Smooth muscle cell (in vitro differentiated cells): ENCODE measurements around the gene GPR160. TPM values are rescaled to one million over a fixed set of nuclear protein-coding genes. Genes with fewer than 3 reads are reported as not detected.

Source experiments
- DNase-seq: peaks from one replicate; lab custom pipeline; 2025; ENCODE audit not compliant: unreplicated experiment; lab: John Stamatoyannopoulos, UW
- H2AFZ ChIP-seq: fragments of 200-600 bp; sonication (generic); 2 replicates; pipeline ENCODE4 v1.6.0; 2016; ENCODE audit warnings: antibody characterized with exemption, low read depth, mild to moderate bottlenecking
- H3F3A ChIP-seq: fragments of 200-600 bp; sonication (generic); 2 replicates; pipeline ENCODE4 v1.6.0; 2017; ENCODE audit warnings: antibody characterized with exemption, low read depth
- H3K27ac ChIP-seq: fragments of 200-600 bp; sonication (generic); 2 replicates; pipeline ENCODE4 v1.5.1; 2016; ENCODE audit warnings: low read depth, mild to moderate bottlenecking
- H3K27me3 ChIP-seq: fragments of 200-600 bp; sonication (generic); 2 replicates; pipeline ENCODE4 v1.6.1; 2016; ENCODE audit warnings: low read depth, mild to moderate bottlenecking
- H3K36me3 ChIP-seq: fragments of 200-600 bp; sonication (generic); 2 replicates; pipeline ENCODE4 v1.5.1; 2016; ENCODE audit warnings: low read depth
- H3K4me1 ChIP-seq: fragments of 200-600 bp; sonication (generic); 2 replicates; pipeline ENCODE4 v1.5.1; 2016; ENCODE audit warnings: low read depth
- H3K4me2 ChIP-seq: fragments of 200-600 bp; sonication (generic); 2 replicates; pipeline ENCODE4 v1.6.0; 2016; ENCODE audit warnings: mild to moderate bottlenecking
- H3K4me3 ChIP-seq: fragments of 200-600 bp; sonication (generic); 2 replicates; pipeline ENCODE4 v1.5.1; 2016; ENCODE audit warnings: mild to moderate bottlenecking
- H3K79me2 ChIP-seq: fragments of 200-600 bp; sonication (generic); 2 replicates; pipeline ENCODE4 v1.6.0; 2016; ENCODE audit warnings: low read depth, mild to moderate bottlenecking
- H3K9ac ChIP-seq: fragments of 200-600 bp; sonication (generic); 2 replicates; pipeline ENCODE4 v1.6.0; 2016; ENCODE audit warnings: low read depth
- H3K9me3 ChIP-seq: fragments of 200-600 bp; sonication (generic); replicated peaks from 2 replicates; pipeline ENCODE4 v1.5.1; 2016; ENCODE audit warnings: low read depth
- H4K20me1 ChIP-seq: fragments of 200-600 bp; sonication (generic); 2 replicates; pipeline ENCODE4 v1.6.0; 2016; ENCODE audit warnings: low read depth
- WGBS: methylation state at CpG from one replicate; pipeline ENCODE4 v1.1.7; 2016; ENCODE audit warnings: low lambda C conversion rate; 5-methylcytosine and 5-hydroxymethylcytosine counted together
- polyA plus RNA-seq: library from polyadenylated mRNA; unstranded; fragments of >200 nt; fragmentation: Nextera tagmentation; extraction: Ambion mirVana; gene quantifications from 2 replicates; pipeline ENCODE4 v1.2.1, GENCODE V29; 2016
- total RNA-seq: library from RNA; depleted of rRNA; stranded (reverse); fragments of >200 nt; gene quantifications from 2 replicates; pipeline ENCODE4 v1.2.3, GENCODE V29; 2014
- TF ChIP-seq, protein P1 (sequence below): fragments of 200-600 bp; sonication (generic); IDR thresholded peaks from 2 replicates; pipeline ENCODE4 v1.5.1; 2017; ENCODE audit warnings: borderline replicate concordance, mild to moderate bottlenecking, antibody characterized with exemption; ENCODE audit not compliant: insufficient read depth, poor library complexity, severe bottlenecking

GPR160 gene
- total and polyA plus RNA-seq, 2 experiments from 2014 or later: 0.83 to 2.3 TPM

DNA sequence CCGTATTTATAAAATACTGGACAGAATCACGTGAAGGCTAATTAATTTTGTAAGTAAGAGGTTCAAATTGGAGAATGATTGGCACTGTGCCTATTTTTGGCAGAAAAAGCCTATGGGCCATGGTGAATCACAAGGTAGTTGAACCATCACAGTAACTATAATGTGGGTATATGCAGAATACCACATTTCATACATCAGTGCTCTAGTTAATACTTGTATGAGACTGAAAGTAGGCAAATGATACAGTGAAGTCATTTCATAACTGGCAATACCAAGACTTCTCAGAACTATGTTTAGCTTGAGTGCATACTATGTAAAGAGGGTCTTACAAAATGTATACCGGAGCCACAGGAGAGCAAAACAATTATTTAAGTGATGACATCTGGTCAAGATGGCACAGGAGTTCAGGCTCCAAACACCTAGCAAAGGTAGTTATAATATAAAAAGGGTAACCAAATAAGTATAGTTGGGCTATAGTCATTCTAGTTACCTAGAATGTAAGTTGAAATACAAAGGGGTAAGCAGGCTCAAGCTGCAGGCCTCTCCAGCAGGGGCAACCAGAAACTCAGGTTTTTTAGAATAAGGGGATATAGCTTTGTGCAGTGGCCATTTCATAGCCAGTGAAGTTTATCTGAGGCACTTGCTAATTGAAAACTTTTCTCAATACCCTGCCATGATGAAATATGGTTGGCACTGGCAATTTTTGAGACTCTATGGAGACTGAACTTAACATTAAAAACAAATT is 19.1 kb downstream of the GPR160 start:
- no peaks in the 10 kb centered on the region for H4K20me1 ChIP-seq
- no peak overlapping the region for H3K4me2 ChIP-seq
- TF ChIP-seq, protein P1, sequence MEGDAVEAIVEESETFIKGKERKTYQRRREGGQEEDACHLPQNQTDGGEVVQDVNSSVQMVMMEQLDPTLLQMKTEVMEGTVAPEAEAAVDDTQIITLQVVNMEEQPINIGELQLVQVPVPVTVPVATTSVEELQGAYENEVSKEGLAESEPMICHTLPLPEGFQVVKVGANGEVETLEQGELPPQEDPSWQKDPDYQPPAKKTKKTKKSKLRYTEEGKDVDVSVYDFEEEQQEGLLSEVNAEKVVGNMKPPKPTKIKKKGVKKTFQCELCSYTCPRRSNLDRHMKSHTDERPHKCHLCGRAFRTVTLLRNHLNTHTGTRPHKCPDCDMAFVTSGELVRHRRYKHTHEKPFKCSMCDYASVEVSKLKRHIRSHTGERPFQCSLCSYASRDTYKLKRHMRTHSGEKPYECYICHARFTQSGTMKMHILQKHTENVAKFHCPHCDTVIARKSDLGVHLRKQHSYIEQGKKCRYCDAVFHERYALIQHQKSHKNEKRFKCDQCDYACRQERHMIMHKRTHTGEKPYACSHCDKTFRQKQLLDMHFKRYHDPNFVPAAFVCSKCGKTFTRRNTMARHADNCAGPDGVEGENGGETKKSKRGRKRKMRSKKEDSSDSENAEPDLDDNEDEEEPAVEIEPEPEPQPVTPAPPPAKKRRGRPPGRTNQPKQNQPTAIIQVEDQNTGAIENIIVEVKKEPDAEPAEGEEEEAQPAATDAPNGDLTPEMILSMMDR: no peak
- no peak overlapping the region for H3K27ac ChIP-seq
- no peak for DNase-seq
- H3K9ac ChIP-seq: no peak overlapping the region
- H3K27me3 ChIP-seq: no peaks in the 10 kb centered on the region
- H3K79me2 ChIP-seq: no peaks in the 10 kb centered on the region
- no peaks in the 10 kb centered on the region for H3K9me3 ChIP-seq
- H3K4me1 ChIP-seq: no peaks in the 10 kb centered on the region
- no peaks in the 10 kb centered on the region for H3K36me3 ChIP-seq
- H3F3A ChIP-seq: no peaks in the 10 kb centered on the region
- WGBS: 93% methylated on average over 3 of the region's 3 CpGs
- no peak overlapping the region for H3K4me3 ChIP-seq
- no peak overlapping the region for H2AFZ ChIP-seq

DNA sequence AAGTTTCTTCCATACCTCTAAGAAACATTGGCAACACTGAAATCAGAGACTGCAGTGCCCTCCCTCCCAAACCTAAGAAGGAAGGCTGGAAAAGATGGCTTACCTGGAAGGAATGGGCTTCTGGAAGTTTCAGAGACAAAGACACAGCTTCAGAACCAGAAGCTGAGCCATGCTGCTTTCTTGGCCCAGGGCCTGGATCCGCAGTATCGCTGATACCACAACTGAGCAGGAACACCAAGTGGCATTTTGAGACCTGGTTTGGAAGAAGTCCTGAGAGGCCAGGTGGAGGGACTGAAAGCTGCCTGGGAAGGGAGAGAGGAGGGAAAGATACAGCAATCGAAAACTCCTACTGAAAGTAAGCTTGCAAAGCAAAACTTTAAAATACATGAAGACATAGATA is 19.8 kb downstream of the GPR160 start:
- Histone ChIP-seq H3K36me3 (no peaks in the 10 kb centered on the region), H4K20me1 (no peaks in the 10 kb centered on the region), H3K27ac (no peak overlapping the region), H3K79me2 (no peaks in the 10 kb centered on the region), H3F3A (no peaks in the 10 kb centered on the region), H3K27me3 (no peaks in the 10 kb centered on the region), H3K4me1 (no peaks in the 10 kb centered on the region), H3K9ac (no peak overlapping the region), H3K9me3 (no peaks in the 10 kb centered on the region), H3K4me2 (no peak overlapping the region), H3K4me3 (no peak overlapping the region), H2AFZ (no peak overlapping the region)
- DNase-seq: no peak
- WGBS: 91% methylated on average over 3 of the region's 3 CpGs
- TF ChIP-seq, protein P1: no peak

DNA sequence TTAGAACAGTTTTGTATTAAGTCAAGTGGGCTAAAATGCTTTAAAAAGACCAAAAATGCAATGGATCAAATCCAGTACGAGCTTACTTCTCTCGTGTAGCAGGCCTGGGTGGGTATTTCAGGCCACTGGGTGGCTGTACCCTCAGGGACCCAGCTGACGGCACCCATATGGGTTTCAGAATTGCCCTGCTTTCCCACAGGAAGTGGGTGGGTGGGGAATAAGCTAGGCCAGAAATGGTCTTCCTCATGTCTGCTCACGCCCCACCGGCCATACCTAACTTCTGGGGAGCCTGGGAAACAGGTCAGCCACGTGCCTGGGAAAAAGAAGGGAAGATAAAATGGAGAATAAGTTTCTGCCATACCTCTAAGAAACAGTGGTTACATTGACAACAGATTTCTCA is 20.3 kb downstream of the GPR160 start:
- H3F3A ChIP-seq: no peaks in the 10 kb centered on the region
- no peak overlapping the region for H2AFZ ChIP-seq
- TF ChIP-seq, protein P1: no peak
- H3K27me3 ChIP-seq: no peaks in the 10 kb centered on the region
- H3K4me3 ChIP-seq: no peak overlapping the region
- WGBS: 86% methylated on average over 6 of the region's 6 CpGs
- no peaks in the 10 kb centered on the region for H4K20me1 ChIP-seq
- no peaks in the 10 kb centered on the region for H3K79me2 ChIP-seq
- H3K4me1 ChIP-seq: no peaks in the 10 kb centered on the region
- no peak overlapping the region for H3K27ac ChIP-seq
- no peak for DNase-seq
- no peak overlapping the region for H3K9ac ChIP-seq
- H3K4me2 ChIP-seq: no peak overlapping the region
- no peaks in the 10 kb centered on the region for H3K9me3 ChIP-seq
- no peaks in the 10 kb centered on the region for H3K36me3 ChIP-seq

- Histone ChIP-seq H3K27ac (no peak overlapping the region), H4K20me1 (no peaks in the 10 kb centered on the region), H3K36me3 (no peaks in the 10 kb centered on the region), H3K4me1 (no peaks in the 10 kb centered on the region), H3K9ac (no peak overlapping the region), H3K79me2 (no peaks in the 10 kb centered on the region), H3F3A (no peaks in the 10 kb centered on the region), H3K4me3 (no peak overlapping the region), H3K4me2 (no peak overlapping the region), H3K27me3 (no peaks in the 10 kb centered on the region), H3K9me3 (no peaks in the 10 kb centered on the region), H2AFZ (no peak overlapping the region)
- DNase-seq: no peak
- WGBS: 63% methylated on average over 1 of the region's 1 CpG
- TF ChIP-seq, protein P1: no peak
Observed at GRCh38 chr3:170059447-170059846, 21.7 kb downstream of the GPR160 start.
